Activated CD4-positive, alpha-beta T cell treated with anti-CD3 and anti-CD28 coated beads, Interleukin-2, amount 50 U/mL, for 16 hours (primary cell): ENCODE data around the gene HNRNPUL1.
"Not testable (repeated sequence)": the region's sequence is repeated elsewhere in the genome, so short reads cannot be mapped to it uniquely, and the experiment has no call there.

Experiments used
- DNase-seq: peaks from one replicate; pipeline ENCODE4 v3.0.0-alpha.2; 2020

HNRNPUL1 gene

GRCh38 chr19:41278478-41278877 lies 14.3 kb downstream of the HNRNPUL1 start:
- no peak for DNase-seq

DNA sequence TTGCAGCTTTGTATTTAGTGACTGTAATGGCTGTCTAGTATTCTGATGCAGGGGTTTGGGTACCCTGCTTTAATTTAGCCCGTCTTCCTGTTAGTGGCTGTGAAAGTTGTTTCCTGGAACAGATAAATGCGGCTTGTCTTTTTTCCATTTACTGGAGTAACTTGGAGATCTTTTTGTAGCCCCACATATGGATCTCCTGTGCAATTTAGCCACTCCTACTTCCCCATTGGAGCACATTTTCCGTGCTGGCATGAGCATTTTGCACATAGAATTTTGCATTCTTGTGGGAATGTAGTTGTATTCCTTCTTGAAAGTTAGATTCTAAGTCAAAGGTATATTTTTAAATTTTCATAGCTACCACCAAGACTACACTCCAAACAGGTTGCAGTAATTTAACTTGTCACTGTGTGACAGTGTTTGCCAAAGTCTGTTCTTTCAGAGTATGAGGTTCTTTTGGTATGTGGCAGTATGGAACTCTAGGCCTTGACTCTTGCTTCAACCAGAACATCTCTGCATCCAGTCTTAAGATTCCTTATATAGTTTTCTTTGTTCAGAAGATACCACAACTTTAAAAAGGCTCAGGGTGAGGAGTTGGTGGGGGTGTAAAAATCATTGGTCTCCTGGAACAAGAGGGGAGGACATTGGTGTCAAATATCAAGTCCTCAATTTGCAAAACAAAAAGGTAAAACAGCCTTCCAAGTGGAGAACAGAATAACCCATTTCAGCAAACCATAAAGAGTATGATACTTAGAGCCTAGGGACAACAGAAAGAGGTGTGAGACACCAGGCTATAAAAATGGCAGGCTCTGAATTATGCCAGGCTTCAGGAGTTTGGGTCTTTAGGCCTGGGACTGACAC lies 24.7 kb downstream of the HNRNPUL1 start:
- no peak for DNase-seq

- DNase-seq, result not testable (repeated sequence)
Observed at GRCh38 chr19:41289814-41290213, 25.6 kb downstream of the HNRNPUL1 start.

DNA sequence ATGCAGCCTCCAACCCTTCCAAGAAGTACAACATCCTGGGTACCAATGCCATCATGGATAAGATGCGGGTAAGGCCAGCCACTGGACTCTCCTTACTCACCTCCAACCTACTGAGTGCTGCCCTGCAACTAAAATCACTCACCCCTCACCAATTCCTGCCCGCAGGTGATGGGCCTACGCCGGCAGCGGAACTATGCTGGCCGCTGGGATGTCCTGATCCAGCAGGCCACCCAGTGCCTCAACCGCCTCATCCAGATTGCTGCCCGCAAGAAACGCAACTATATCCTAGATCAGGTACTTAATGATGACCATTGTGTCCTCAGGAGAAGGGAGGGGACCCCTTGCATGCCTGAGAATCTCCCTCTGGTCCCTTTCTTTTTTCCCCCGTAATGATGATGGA lies 30.2 kb downstream of the HNRNPUL1 start:
- DNase-seq, result no peak

DNA sequence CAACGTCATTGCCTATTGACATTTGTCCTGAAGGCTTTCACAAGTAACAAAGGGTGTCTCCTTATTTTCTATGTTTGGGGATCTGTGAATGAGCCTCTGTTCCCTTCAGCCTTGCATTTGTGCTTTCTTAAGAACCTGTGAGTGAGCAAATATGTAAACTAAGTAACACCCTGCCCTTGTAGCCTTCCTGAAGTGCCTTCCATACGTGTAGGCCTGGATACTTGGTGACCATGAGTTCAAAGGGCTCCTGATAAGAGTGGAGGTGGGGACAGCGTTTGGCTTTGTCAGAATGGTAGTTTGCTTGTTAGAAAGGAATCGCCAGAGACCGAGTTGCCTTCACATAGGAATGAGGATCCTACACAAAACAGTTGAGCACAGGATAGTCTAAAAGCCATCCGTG lies 31.3 kb downstream of the HNRNPUL1 start:
- no peak for DNase-seq

DNA sequence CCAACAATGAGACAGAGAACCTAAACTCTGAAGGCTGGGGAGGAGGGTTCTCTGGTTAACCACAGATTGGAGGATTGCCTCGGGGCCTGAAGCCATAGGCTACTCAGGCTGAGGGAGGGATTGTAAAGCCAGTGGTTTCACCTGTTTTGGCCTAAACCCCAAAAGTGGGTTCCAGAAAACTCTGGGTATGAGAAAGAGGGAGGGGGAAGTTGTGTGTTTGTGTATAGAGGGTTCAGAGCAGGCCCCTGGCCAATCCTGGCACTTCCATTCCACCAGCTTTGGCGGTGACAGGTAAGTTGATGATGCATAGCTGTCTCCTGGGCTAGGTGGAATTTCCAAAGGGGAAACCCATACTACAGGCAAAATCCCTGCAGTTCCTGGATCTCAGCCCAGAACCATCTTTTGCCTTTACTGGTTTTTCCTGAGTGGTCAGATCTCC lies 32.3 kb downstream of the HNRNPUL1 start:
- no peak for DNase-seq

- DNase-seq, result no peak
Observed at GRCh38 chr19:41297628-41298347, 33.6 kb downstream of the HNRNPUL1 start.

- no peak for DNase-seq
Observed at GRCh38 chr19:41298348-41298964, 34.3 kb downstream of the HNRNPUL1 start.

GRCh38 chr19:41299046-41299754 lies 35.0 kb downstream of the HNRNPUL1 start:
- DNase-seq, result no peak

GRCh38 chr19:41299755-41300089 lies 35.5 kb downstream of the HNRNPUL1 start:
- DNase-seq, result no peak

- DNase-seq, result no peak
Observed at GRCh38 chr19:41300555-41300954, 36.4 kb downstream of the HNRNPUL1 start.

GRCh38 chr19:41302624-41303351 lies 38.6 kb downstream of the HNRNPUL1 start:
- DNase-seq, result peak; percentile 80

- no peak for DNase-seq
Observed at GRCh38 chr19:41303954-41304353, 39.8 kb downstream of the HNRNPUL1 start.

- no peak for DNase-seq
Observed at GRCh38 chr19:41304706-41305483, 40.7 kb downstream of the HNRNPUL1 start.

GRCh38 chr19:41305927-41306793 lies 42.0 kb downstream of the HNRNPUL1 start:
- DNase-seq, result no peak

GRCh38 chr19:41307090-41307875 lies 43.1 kb downstream of the HNRNPUL1 start:
- peak; percentile 76 for DNase-seq

DNA sequence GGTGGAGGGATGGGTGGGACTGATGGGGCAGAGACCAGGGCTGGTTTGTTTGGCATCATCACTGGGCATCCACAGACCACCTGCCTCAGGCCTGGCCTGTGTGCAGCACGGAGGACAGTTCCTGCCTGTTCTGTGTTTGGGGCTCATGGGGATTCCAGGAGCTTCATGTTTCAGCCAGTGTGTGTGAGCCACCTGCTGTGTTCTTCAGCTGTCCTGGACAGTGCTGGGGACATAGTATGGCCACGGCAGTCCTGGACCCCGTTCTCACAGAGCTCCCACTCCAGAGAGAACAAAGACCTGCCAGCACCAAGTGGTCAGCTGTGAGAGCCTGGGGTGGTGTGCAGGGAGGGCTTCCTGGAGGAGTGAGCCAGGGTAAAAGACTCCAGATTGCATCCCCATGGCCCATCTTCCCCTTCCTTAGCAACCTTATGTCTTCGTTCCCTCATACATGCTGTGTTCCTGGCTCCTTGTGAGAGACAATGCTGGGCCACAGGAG lies 43.8 kb downstream of the HNRNPUL1 start:
- no peak for DNase-seq

DNA sequence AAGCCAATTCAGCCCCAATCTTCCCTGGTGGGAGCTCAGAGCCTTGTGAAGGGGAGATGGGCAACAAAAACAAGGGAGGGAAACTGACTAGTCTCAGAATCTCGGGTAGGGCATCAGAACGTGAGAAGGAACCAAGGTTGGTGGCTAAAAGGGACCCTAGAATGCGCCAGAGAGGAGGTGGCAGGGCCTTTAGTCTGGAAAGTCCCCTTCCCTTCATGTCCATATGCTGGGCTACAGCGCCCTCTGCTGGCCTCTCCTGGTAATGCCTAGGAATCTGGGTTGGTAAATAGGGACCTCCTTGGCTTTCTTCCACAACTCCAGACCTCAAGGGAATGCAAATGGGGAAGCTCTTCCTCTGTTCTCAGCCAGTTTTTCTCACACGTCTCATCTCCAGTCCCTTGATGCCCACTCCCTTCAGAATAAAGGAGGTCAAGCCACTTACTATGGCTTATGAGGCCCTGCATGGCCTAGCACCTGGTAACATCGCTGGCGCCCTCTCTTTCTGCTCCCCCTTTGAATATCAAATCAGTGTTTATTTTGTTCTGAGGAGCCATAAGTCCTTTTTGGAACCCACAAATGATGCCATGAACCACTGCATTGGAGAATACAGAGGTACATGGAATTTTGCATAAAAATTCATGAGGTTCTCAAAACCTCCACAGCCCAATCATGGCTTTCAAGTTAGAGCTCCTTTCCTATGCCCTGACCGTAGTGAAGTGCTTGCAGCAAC lies 44.4 kb downstream of the HNRNPUL1 start:
- peak; percentile 92 for DNase-seq
